Neural crest cell (in vitro differentiated cells): ENCODE results near the gene RFESD. TPM values are rescaled to one million over a fixed set of nuclear protein-coding genes. Genes with fewer than 3 reads are reported as not detected.

Source experiments
- DNase-seq: peaks from one replicate; pipeline ENCODE4 v3.0.0; 2021; ENCODE audit warnings: low read depth, mixed read lengths, low spot score
- H3K27ac Mint-ChIP-seq: one replicate; pipeline ENCODE4 v1.8.0; 2021; ENCODE audit warnings: mild to moderate bottlenecking, mixed read lengths; ENCODE audit not compliant: unreplicated experiment
- H3K27me3 Mint-ChIP-seq: 2 replicates; pipeline ENCODE4 v1.8.0; 2021; ENCODE audit warnings: low read depth, mild to moderate bottlenecking, mixed read lengths
- H3K36me3 Mint-ChIP-seq: 2 replicates; pipeline ENCODE4 v1.8.0; 2021; ENCODE audit warnings: low read depth, mild to moderate bottlenecking, mixed read lengths
- H3K4me1 Mint-ChIP-seq: 2 replicates; pipeline ENCODE4 v1.8.0; 2021; ENCODE audit warnings: mixed read lengths
- H3K4me3 Mint-ChIP-seq: one replicate; pipeline ENCODE4 v1.8.0; 2021; ENCODE audit warnings: mild to moderate bottlenecking, mixed read lengths
- H3K9me3 Mint-ChIP-seq: 2 replicates; pipeline ENCODE4 v1.8.0; 2021; ENCODE audit warnings: mixed read lengths
- total RNA-seq: library from RNA; stranded (reverse); gene quantifications from 2 replicates; pipeline ENCODE4 v1.2.1, GENCODE V29; 2021
- TF ChIP-seq, protein P1 (sequence below): fragments of 200-600 bp; sonication (generic); conservative IDR thresholded peaks from 2 replicates; pipeline ENCODE4 v1.5.0; 2021; ENCODE audit warnings: antibody characterized with exemption, mild to moderate bottlenecking

Gene RFESD
- total RNA-seq, 1 donor from 2014 or later: 3.1 TPM

DNA sequence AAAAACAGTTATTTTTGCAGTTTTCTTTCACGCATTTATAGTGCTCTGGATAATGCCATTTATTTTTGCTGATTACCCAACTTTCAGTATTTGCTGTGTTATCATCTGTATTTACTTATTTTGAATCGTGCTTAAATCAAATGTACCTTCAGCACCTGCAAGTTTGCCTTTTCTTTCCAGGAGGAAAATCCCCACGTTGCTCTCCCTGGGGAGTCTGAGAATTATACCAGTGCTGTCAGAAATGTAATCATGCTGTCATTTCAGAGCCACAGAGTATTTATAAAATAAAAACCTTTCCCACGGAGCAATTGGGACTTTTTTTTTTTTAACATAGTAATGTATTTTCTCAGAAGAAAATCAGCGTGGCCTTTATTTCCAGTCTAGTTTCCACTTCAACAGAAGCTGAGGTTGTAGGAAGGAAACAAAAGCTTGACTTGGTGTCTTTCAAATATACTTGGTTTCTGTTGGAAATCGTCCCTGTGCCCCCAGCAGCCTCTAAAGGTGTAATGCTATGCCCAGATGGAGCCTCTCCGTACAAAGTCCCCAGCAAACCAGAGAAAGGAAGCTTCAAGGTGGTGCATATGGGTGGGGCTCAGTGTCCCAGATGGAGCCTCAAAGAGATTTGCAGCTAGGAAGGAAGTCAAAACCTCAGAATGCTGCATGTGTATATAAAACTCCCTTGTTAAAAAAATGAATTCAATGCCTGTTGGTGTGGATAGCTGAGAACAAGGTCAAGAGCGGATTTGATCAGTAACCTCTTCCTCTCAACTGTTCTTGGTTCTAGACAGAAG, 24.5 kb upstream of the RFESD start:
- Mint-ChIP-seq H3K4me1 (peaks cover 13% of the 10 kb centered on the region), H3K27ac (no peak overlapping the region), H3K4me3 (peak overlapping the region; percentile 86), H3K27me3 (peaks cover 64% of the 10 kb centered on the region), H3K9me3 (no peaks in the 10 kb centered on the region), H3K36me3 (peaks cover 2% of the 10 kb centered on the region)
- TF ChIP-seq, protein P1, sequence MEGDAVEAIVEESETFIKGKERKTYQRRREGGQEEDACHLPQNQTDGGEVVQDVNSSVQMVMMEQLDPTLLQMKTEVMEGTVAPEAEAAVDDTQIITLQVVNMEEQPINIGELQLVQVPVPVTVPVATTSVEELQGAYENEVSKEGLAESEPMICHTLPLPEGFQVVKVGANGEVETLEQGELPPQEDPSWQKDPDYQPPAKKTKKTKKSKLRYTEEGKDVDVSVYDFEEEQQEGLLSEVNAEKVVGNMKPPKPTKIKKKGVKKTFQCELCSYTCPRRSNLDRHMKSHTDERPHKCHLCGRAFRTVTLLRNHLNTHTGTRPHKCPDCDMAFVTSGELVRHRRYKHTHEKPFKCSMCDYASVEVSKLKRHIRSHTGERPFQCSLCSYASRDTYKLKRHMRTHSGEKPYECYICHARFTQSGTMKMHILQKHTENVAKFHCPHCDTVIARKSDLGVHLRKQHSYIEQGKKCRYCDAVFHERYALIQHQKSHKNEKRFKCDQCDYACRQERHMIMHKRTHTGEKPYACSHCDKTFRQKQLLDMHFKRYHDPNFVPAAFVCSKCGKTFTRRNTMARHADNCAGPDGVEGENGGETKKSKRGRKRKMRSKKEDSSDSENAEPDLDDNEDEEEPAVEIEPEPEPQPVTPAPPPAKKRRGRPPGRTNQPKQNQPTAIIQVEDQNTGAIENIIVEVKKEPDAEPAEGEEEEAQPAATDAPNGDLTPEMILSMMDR: no peak
- no peak for DNase-seq

DNA sequence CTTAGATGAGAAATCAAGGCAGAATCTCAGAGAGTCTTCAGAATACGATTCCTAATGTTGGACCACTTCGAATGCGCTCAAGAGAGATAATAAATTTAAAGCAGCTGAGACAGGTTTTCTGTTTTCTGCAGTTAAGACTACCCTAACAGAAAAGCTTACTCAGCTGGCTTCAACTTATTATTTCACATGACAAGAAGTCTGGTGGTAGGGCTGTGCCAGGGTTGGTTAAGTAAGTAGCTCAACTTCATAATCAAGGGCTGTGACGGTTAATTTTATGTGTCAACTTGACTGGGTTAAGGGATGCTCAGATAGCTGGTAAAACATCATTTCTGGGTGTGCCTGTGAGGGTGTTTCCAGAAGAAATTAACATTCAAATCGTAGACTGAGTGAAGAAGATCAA, 22.9 kb upstream of the RFESD start:
- TF ChIP-seq, protein P1: no peak
- Mint-ChIP-seq H3K9me3 (peaks cover 5% of the 10 kb centered on the region), H3K27ac (no peak overlapping the region), H3K4me3 (no peak overlapping the region), H3K36me3 (no peaks in the 10 kb centered on the region), H3K27me3 (peaks cover 53% of the 10 kb centered on the region), H3K4me1 (peaks cover 13% of the 10 kb centered on the region)
- no peak for DNase-seq

DNA sequence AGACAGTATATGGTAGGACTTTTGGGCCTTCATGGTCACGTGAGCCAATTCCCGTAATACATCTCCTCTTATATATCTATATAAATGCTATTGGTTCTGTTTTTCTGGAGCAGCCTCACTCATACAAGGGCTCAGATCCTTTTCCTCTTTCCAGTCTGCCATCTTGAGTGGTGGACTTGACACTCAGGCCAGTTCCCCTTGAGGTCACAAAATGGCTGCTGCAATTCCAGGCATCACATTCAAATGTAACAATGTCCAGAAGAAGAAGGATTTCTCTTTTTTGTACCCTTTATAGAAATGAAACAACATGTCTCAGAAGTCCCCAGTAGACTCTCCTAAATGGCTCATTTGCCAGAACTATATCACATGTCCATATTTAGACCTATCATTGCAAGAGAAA, 22.2 kb upstream of the RFESD start:
- H3K9me3 Mint-ChIP-seq: peaks cover 9% of the 10 kb centered on the region
- DNase-seq: no peak
- H3K4me1 Mint-ChIP-seq: peaks cover 12% of the 10 kb centered on the region
- H3K27ac Mint-ChIP-seq: no peak overlapping the region
- no peaks in the 10 kb centered on the region for H3K36me3 Mint-ChIP-seq
- TF ChIP-seq, protein P1: no peak
- H3K27me3 Mint-ChIP-seq: peaks cover 46% of the 10 kb centered on the region
- no peak overlapping the region for H3K4me3 Mint-ChIP-seq

DNA sequence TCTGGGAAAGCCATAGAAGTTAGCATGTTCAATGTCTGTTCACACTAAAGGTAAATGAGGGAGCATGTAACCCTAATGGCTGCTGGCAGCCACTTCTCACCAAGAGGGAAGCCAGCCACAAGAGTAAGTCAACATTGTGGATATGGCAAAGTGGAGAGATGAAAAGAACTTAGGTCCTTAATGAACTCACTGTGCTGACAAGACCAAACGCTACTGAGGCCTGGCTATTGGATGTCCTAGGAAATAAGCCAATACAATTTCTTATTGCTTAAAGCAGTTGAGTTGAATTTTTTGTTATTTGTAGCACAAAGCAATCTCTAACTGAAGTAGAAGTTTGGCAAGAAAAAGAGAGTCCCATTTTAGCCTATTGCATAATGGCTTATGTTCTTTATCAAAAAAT, 19.9 kb upstream of the RFESD start:
- TF ChIP-seq, protein P1: no peak
- H3K9me3 Mint-ChIP-seq: peaks cover 10% of the 10 kb centered on the region
- H3K4me3 Mint-ChIP-seq: no peak overlapping the region

DNA sequence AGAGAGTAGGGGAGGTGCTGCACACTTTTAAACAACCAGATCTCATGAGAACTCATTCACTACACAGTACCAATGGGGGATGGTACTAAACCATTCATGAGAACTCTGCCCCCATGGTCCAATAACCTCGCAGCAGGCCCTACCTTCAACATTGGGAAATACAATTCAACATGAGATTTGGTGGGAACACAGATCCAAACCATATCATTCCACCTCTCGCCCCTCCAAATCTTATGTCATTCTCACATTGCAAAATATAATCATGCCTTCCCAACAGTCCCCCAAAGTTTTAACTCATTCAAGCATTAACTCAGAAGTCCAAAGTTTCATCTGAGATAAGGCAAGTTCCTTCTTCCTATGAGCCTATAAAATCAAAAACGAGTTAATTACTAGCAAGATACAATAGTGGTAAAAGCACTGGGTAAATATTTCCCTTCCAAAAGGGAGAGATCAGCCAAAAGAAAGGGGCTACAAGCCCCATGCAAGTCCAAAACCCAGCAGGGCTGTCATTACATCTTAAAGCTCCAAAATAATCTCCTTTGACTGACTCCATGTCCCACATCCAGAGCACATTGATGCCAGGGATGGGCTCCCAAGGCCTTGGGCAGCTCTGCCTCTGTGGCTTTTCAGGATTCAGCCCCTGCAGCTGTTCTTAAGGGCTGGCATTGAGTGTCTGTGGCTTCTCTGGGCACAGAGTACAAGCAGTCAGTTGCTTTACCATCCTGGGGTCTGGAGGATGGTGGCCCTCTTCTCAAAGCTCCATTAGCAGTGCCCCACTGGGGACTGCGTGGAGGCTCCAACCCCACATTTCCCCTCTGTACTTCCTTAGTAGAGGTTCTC, 18.4 kb upstream of the RFESD start:
- no peak for DNase-seq
- Mint-ChIP-seq H3K4me1 (no peaks in the 10 kb centered on the region), H3K9me3 (peaks cover 10% of the 10 kb centered on the region), H3K27ac (no peak overlapping the region), H3K27me3 (peaks cover 19% of the 10 kb centered on the region), H3K36me3 (no peaks in the 10 kb centered on the region), H3K4me3 (no peak overlapping the region)
- TF ChIP-seq, protein P1: no peak

More for the DNA sequence above, 19.9 kb upstream of the RFESD start:
- Mint-ChIP-seq H3K27me3 (peaks cover 33% of the 10 kb centered on the region), H3K4me1 (peaks cover 1% of the 10 kb centered on the region), H3K27ac (no peak overlapping the region), H3K36me3 (no peaks in the 10 kb centered on the region)
- no peak for DNase-seq
